T-helper 9 cell (primary cell): ENCODE data around the gene CARD9.

Source experiments
- DNase-seq: peaks from one replicate; pipeline ENCODE4 v3.0.0-alpha.2; 2020

CARD9 gene

GRCh38 chr9:136344544-136345280 lies 28.8 kb downstream of the CARD9 start:
- no peak for DNase-seq

- no peak for DNase-seq
Observed at GRCh38 chr9:136343884-136344269, 29.6 kb downstream of the CARD9 start.

- no peak for DNase-seq
Observed at GRCh38 chr9:136343121-136343883, 30.2 kb downstream of the CARD9 start.

GRCh38 chr9:136342181-136343120 lies 31.0 kb downstream of the CARD9 start:
- peak; percentile 37 for DNase-seq

GRCh38 chr9:136341769-136342168 lies 31.7 kb downstream of the CARD9 start:
- no peak for DNase-seq

GRCh38 chr9:136341042-136341655 lies 32.3 kb downstream of the CARD9 start:
- DNase-seq, result no peak

GRCh38 chr9:136340356-136341041 lies 33.0 kb downstream of the CARD9 start:
- no peak for DNase-seq

- DNase-seq, result no peak
Observed at GRCh38 chr9:136339958-136340310, 33.5 kb downstream of the CARD9 start.

- peak; percentile 41 for DNase-seq
Observed at GRCh38 chr9:136339173-136339957, 34.1 kb downstream of the CARD9 start.

- no peak for DNase-seq
Observed at GRCh38 chr9:136338511-136338910, 35.0 kb downstream of the CARD9 start.

GRCh38 chr9:136337416-136338395 lies 35.8 kb downstream of the CARD9 start:
- no peak for DNase-seq

- no peak for DNase-seq
Observed at GRCh38 chr9:136336881-136337280, 36.6 kb downstream of the CARD9 start.

GRCh38 chr9:136336156-136336870 lies 37.2 kb downstream of the CARD9 start:
- DNase-seq, result no peak

GRCh38 chr9:136335296-136336155 lies 37.9 kb downstream of the CARD9 start:
- no peak for DNase-seq

- DNase-seq, result no peak
Observed at GRCh38 chr9:136334541-136334940, 38.9 kb downstream of the CARD9 start.

- no peak for DNase-seq
Observed at GRCh38 chr9:136333486-136333885, 40.0 kb downstream of the CARD9 start.

- DNase-seq, result no peak
Observed at GRCh38 chr9:136333045-136333444, 40.4 kb downstream of the CARD9 start.

GRCh38 chr9:136332482-136332983 lies 40.9 kb downstream of the CARD9 start:
- no peak for DNase-seq
